ENCODE measurements around the gene AHCYL1.

AHCYL1 gene

GRCh38 chr1:109976762-109977161 lies 7.8 kb upstream of the AHCYL1 start:
- no peak for DNase-seq (ENCODE audit: low read depth)

DNA sequence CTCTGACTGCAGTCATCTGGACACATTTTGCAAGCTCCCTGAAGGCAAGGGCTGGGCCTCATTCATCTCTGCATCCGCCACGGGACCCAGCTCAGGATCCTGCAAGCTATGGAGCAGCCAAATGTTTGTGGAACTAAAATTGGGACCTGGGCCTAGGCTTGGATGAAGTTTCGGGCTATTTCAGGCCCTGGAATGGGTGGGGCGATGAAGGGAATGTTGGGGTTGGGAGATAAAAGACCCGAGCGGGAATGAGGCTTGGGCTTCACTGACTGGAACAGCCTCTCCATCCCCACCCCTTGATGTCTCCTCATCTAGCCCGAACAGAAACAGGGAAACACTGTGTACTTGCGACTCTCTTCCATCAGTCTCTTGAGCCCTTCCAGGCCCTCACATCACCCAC lies 7.3 kb upstream of the AHCYL1 start:
- DNase-seq (ENCODE audit: low read depth), result no peak

- DNase-seq (ENCODE audit: low read depth), result no peak
These were observed 6.7 kb upstream of the AHCYL1 start for GRCh38 chr1:109977657-109978378.

DNA sequence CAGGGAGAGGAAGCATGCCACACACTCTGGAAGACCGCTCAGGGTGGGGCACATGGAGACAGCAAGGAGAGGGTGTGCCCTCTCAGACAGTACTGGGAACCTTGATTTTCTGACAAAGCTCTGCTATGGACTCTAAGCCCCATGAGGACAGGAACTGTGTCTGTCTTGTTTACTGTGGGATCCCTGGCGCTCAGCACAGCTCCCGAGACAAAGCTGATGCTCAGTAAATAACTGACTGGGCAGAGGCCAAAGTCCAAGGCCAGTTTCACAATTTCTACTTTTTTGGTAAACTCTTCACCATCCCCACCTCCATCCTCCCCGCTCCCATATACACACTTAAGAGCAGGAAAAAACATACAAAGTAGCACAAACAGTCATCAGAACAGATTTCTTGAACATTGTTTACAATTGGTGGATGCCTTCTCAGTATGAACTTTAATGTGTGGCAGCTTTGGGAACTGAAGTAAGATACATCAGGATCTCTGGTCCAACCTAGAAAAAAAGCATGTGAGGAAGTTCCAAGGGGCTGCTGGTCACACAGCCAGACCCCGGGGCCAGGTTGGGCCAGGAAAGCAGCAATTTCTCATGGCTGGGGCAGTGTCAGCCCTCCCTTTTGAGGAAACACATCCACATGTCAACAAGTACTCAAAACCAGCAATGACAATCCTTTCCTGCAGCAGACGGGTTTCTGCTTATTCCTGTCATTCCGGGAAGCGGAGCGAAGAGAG lies 5.6 kb upstream of the AHCYL1 start:
- no peak for DNase-seq (ENCODE audit: low read depth)

GRCh38 chr1:109979489-109980091 lies 5.0 kb upstream of the AHCYL1 start:
- no peak for DNase-seq (ENCODE audit: low read depth)

- no peak for DNase-seq (ENCODE audit: low read depth)
These were observed 4.1 kb upstream of the AHCYL1 start for GRCh38 chr1:109980324-109981003.

- DNase-seq (ENCODE audit: low read depth), result no peak
These were observed 3.6 kb upstream of the AHCYL1 start for GRCh38 chr1:109981004-109981335.

DNA sequence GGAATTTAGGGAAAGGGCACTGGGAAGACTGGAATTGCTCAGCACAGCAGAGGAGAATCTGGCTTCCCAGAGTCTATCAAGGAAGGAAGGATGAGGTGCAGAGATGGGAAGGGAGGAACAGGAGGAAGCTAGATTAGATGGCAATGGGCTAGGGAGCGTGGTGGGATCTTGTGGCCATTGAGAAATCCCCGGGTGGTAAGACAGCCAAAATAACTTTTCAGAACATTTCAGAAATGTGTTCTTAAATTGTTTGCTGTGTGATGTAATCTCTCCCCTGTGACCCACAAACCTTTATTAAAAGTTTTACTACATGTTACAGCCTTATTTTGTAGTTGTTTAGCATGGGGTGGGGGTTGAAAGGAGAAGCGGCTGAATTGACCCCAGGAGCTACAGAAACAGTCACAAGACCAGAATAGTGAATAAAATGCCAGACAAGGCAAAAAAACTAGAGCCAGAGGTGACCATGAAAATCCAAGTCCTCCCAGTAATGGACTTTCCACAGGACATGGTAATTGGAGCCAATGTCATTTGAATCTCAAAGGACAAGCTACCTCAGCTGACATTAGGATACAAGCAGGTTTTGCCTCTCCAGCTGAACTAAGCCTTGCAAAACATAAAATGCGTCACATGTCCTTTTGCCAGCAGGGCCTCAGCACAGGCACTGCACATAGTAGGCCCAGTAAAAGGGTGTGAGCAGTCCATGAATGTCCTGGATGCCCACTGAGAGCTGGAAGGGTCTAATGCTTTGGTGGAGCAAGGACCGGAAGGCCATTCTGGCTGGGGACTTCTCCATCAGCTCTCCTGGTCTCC lies 980 bp upstream of the AHCYL1 start:
- no peak for DNase-seq (ENCODE audit: low read depth)

DNA sequence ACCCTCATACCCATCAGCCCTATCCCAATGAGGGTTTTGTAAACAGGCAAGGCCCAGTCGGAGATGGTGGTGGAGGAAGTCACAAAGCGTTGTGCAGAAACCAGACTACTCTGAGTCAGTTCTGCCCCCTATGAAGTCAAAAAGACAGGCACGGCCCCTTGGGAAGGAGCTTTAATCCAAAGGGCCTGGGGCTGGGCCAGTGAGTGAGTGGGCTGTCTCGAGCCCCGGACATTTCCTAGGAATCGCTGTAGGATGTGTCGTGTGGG lies 442 bp upstream of the AHCYL1 start:
- DNase-seq (ENCODE audit: low read depth), result no peak

GRCh38 chr1:109985247-109986053 lies 885 bp downstream of the AHCYL1 start:
- DNase-seq (ENCODE audit: low read depth), result no peak

- no peak for DNase-seq (ENCODE audit: low read depth)
These were observed 1.5 kb downstream of the AHCYL1 start for GRCh38 chr1:109986054-109986444.

DNA sequence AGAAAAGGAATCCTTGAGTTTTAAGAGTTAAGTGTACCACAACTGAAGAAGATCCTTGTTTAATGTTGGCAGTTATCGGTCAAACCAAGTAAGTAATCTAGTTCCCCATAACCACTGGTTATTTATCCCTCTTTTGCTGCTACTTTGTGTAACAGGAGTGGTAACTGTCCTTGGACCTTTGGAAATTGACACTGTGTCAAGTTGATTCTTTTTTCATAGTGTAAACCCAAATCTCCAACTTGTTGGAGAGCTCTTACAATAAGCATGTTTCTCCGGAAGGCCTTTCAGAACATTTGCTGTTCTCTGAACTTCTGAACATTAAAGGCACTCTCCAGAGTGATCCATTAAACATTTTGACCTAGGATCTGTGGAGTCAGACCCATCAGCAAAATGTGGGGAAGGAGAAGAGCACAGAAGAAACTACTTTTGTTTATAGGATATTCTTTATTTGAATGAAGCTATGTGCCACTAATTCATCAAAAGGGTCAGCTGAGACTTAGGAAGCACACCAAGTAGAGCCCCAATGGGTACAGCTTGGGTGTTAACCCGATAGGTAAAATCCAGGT lies 3.9 kb downstream of the AHCYL1 start:
- no peak for DNase-seq (ENCODE audit: low read depth)

DNA sequence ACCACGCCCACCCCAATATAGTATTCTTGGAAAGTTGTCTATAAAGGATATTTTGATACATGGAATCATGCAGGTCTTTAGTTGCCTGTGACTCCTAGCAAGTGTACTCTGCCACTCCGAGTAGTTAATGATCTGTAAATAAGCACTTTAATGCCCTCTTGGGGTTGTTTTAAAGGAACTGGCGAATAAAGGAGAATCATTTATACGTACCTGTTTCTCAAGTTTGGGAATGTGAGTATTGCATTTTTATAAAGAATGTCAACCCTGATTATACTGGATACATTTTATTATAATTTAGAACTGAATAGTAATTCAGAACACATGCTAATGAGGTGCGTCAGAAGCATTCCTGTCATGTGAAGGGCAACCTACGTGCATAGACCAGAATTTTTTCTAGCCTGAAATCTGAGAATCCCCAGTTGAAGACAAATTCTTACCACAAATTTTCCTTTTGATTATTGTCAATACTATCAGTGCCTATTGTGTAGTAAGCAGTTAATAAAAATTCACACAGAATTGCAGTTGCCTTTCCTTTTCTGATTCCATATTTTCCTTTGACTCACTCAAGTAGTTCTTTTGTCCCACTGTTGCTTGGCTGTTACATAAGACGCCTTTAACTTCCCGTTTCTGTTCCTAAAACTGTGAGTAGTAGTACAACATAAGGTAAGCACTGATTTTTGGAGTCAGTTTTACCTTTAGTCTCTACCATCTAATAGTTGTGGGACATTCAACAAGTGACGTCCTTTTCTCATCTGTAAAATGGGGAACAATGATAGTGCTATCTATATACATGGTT lies 5.1 kb downstream of the AHCYL1 start:
- DNase-seq (ENCODE audit: low read depth), result no peak

- DNase-seq (ENCODE audit: low read depth), result no peak
These were observed 5.7 kb downstream of the AHCYL1 start for GRCh38 chr1:109990302-109990653.

DNA sequence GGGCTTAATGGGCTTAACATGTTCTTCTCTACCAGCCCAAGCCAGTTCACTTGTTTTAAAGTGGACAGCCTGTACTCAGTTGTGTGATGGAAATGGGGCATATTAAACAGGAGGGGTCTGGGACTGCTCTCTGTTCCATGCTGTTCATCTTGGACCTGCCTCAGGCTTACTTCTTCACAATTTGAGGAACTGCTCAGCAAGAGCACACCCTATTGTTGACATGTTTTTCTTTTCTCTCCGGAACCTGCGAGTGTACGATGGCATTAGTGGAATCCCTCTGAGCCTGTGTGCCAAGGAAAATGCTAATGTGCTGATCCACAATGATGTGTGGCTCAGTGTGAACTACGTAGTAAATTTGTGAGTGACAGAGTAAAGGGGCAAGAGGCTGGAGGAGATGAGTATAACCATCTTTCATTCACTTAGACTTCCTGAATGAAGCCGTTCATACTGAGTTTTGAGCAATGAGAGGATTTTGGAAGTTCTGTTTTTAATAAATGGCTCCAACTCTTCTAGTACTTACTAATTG lies 6.9 kb downstream of the AHCYL1 start:
- DNase-seq (ENCODE audit: low read depth), result no peak

GRCh38 chr1:109993885-109994284 lies 9.3 kb downstream of the AHCYL1 start:
- no peak for DNase-seq (ENCODE audit: low read depth)

DNA sequence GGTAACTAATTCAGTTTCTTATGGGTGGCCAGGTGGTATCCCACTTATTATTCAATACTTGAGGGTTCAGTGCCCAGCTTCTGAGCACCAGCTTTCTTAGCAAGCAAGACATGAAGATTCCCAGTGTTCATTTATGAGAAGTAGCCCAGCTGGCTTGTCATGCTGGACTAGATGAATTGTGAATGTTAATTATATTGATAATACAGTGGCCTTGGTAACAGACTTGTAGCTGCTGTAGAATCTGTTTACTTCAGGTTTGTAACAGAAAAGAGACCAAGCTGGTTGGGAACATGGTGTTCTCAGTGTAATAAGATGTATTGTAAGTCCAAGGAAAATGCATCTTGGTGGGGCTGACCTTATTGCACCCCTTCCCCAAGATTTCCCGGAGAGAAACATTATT lies 10.1 kb downstream of the AHCYL1 start:
- DNase-seq (ENCODE audit: low read depth), result no peak

GRCh38 chr1:109995536-109995935 lies 11.0 kb downstream of the AHCYL1 start:
- no peak for DNase-seq (ENCODE audit: low read depth)

DNA sequence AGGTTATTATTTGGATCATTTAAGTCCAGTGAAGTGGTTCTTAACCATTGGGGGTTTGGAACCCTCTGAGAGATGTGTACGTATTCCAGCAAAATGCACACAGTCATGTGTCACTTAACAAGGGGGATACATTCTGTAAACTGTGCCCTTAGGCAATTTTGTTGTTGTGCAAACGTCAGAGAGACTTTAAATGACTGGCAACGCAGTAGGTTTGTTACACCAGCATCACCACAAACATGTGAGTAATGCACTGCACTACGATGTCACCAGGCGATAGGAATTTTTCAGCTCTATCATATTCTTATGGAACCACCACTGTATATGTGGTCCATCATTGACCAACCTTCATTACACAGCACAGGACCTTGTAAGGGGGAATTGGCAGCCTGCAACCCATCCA lies 11.9 kb downstream of the AHCYL1 start:
- no peak for DNase-seq (ENCODE audit: low read depth)

DNA sequence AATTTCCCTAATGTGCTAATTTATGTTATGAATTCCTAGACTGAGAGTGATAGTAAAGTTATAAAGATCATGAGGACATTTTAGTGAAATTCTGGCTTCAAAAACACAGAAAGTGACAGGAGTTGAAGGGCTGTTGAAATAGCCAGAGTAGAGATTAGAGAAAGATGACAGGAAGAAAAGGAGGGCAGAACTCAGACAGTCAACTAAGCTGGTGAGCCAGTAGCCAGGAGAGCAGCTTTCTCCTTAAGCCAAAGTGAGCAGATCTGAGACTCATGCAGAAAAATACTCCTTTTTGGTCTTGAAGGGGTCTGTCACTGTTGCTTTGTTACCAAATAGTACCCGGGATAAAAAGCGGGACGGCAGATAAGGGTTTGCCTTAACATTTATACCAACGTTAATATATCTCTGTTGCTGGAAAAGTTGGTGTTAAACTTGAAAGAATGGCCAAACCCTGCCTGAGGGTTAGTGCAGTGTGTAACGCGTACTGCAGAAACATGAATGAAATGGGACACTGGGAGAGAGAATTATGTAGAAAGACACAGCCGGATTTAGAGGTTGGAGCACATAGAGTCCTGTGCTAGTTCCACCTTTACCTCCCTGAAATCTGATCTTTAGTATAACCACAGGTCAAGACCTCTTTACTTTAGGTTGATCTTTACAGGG lies 12.8 kb downstream of the AHCYL1 start:
- DNase-seq (ENCODE audit: low read depth), result no peak

Data from stimulated activated CD4-positive, alpha-beta T cell treated with anti-CD3 and anti-CD28 coated beads, Interleukin-2, amount 100 ng/mL, for 4 hours (primary cell).